Keratinocyte (primary cell): ENCODE measurements around the gene PRELID1. TPM values are rescaled to one million over a fixed set of nuclear protein-coding genes. Genes with fewer than 3 reads are reported as not detected.

Experiments used
- DNase-seq: peaks from one replicate; pipeline ENCODE4 v3.0.0-alpha.2; 2011; ENCODE audit warnings: low read depth, missing footprints, low spot score
- FAIRE-seq: peaks from 2 replicates; lab custom pipeline; 2011; peaks lifted over from hg19 to GRCh38; lab: Jason Lieb, UNC
- H2AFZ ChIP-seq: 2 replicates; pipeline ENCODE4 v1.6.0; 2012; ENCODE audit warnings: low read length, control low read depth, inconsistent platforms; ENCODE audit not compliant: control insufficient read depth
- H3K27ac ChIP-seq: 2 replicates; pipeline ENCODE4 v1.5.1; 2011; ENCODE audit warnings: low read length; ENCODE audit not compliant: control insufficient read depth, insufficient read depth
- H3K27me3 ChIP-seq: 3 replicates; pipeline ENCODE4 v1.6.0; 2011; ENCODE audit warnings: low read length; ENCODE audit not compliant: control insufficient read depth, insufficient read depth; ENCODE audit errors: extremely low read depth
- H3K36me3 ChIP-seq, 2 experiments: 2 replicates in 1 of 2; 3 replicates in 1 of 2; pipeline ENCODE4 v1.5.1; 2011; ENCODE audit warnings: low read length in 2 of 2, mild to moderate bottlenecking in 1 of 2; ENCODE audit not compliant: control insufficient read depth in 2 of 2, insufficient read depth in 2 of 2; ENCODE audit errors: extremely low read depth in 1 of 2
- H3K4me1 ChIP-seq: 3 replicates; pipeline ENCODE4 v1.5.1; 2011; ENCODE audit warnings: low read length; ENCODE audit not compliant: control insufficient read depth, insufficient read depth; ENCODE audit errors: extremely low read depth
- H3K4me2 ChIP-seq: 3 replicates; pipeline ENCODE4 v1.6.0; 2011; ENCODE audit warnings: low read depth, low read length; ENCODE audit not compliant: control insufficient read depth, insufficient read depth; ENCODE audit errors: extremely low read depth
- H3K4me3 ChIP-seq, 3 experiments: fragments of 200-600 bp in 1 of 3; sonication (generic) in 1 of 3; 2 replicates in 2 of 3; 3 replicates in 1 of 3; pipeline ENCODE4 v1.5.1; 2011 to 2016; ENCODE audit warnings: low read length in 3 of 3, mild to moderate bottlenecking in 3 of 3, control low read depth in 2 of 3, inconsistent platforms in 1 of 3, low read depth in 1 of 3, mixed read lengths in 1 of 3, mixed run types in 1 of 3, moderate library complexity in 1 of 3; ENCODE audit not compliant: control insufficient read depth in 2 of 3, insufficient read depth in 2 of 3; ENCODE audit errors: extremely low read depth in 1 of 3
- H3K79me2 ChIP-seq: 2 replicates; pipeline ENCODE4 v1.6.0; 2012; ENCODE audit warnings: low read length; ENCODE audit not compliant: control insufficient read depth, insufficient read depth
- H3K9ac ChIP-seq: 3 replicates; pipeline ENCODE4 v1.6.0; 2011; ENCODE audit warnings: low read length; ENCODE audit not compliant: control insufficient read depth, insufficient read depth; ENCODE audit errors: extremely low read depth
- H3K9me1 ChIP-seq: 3 replicates; pipeline ENCODE4 v1.6.0; 2011; ENCODE audit warnings: low read length; ENCODE audit not compliant: control insufficient read depth, insufficient read depth; ENCODE audit errors: extremely low read depth
- H3K9me3 ChIP-seq: 2 replicates; pipeline ENCODE4 v1.5.1; 2012; ENCODE audit warnings: low read depth, low read length; ENCODE audit not compliant: control insufficient read depth
- H4K20me1 ChIP-seq: 3 replicates; pipeline ENCODE4 v1.6.0; 2011; ENCODE audit warnings: low read length; ENCODE audit not compliant: control insufficient read depth, insufficient read depth; ENCODE audit errors: extremely low read depth
- EZH2 ChIP-seq: IDR thresholded peaks from one replicate; pipeline ENCODE4 v1.6.1; 2012; ENCODE audit warnings: inconsistent platforms, mild to moderate bottlenecking, low read length, moderate library complexity
- dilution Hi-C: fragments of 300-500 bp; cut with MboI; formaldehyde crosslinking; loops from one replicate; pipeline ENCODE4 v1.7.0; 2020; ENCODE audit warnings: low sequenced_read_pairs; ENCODE audit not compliant: extremely low pct_ligation_motif_present
- polyA plus RNA-seq, 5 experiments: library from polyadenylated mRNA; depleted of rRNA in 3 of 5; stranded (reverse) in 3 of 5; stranded (forward) in 1 of 5; unstranded in 1 of 5; fragments of >200 nt; gene quantifications; 1 replicate in 1 of 5; 2 replicates in 3 of 5; 3 replicates in 1 of 5; pipeline versions ENCODE4 v1.2.1 to v1.2.3, GENCODE V29; 2011 to 2012; ENCODE audit warnings: missing spikeins in 2 of 5, low read depth in 1 of 5, low replicate concordance in 1 of 5
- TF ChIP-seq, protein P1 (sequence below), 3 experiments: IDR thresholded peaks in 1 of 3; conservative IDR thresholded peaks in 1 of 3; optimal IDR thresholded peaks in 1 of 3; 2 replicates in 2 of 3; 3 replicates in 1 of 3; pipeline versions ENCODE3 to v1.5.1; 2011; ENCODE audit warnings: low read length in 3 of 3, mild to moderate bottlenecking in 3 of 3, moderate library complexity in 2 of 3, control low read depth in 1 of 3, inconsistent platforms in 1 of 3; ENCODE audit not compliant: insufficient read depth in 2 of 3; ENCODE audit errors: extremely low read depth in 1 of 3

The PRELID1 gene
- polyA plus RNA-seq, 1 donor (not counting 4 experiments of a cell fraction or from before 2014, with no cell fraction given): 245 TPM

DNA sequence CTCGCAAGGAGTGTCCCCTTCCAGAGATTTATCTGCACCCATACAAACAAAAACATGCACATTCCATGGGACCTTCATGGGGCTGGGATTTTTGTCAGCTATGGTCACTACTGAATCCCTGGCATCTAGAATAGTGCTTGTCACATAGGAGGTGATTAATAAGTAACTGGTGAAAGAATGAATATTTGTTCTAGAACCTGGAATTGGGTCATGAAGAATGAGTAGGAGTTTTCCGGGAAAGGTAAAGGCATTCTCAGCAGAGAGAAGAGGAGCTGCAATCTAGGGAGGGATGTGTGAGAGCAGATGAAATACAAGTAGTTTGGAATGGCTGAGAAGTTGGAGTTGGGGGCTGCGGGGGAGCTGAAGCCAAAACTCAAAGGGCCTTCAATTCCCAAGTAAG lies 50.7 kb downstream of the PRELID1 start:
- H3K4me2 ChIP-seq: no peak overlapping the region
- no peak for TF ChIP-seq EZH2
- TF ChIP-seq, protein P1, sequence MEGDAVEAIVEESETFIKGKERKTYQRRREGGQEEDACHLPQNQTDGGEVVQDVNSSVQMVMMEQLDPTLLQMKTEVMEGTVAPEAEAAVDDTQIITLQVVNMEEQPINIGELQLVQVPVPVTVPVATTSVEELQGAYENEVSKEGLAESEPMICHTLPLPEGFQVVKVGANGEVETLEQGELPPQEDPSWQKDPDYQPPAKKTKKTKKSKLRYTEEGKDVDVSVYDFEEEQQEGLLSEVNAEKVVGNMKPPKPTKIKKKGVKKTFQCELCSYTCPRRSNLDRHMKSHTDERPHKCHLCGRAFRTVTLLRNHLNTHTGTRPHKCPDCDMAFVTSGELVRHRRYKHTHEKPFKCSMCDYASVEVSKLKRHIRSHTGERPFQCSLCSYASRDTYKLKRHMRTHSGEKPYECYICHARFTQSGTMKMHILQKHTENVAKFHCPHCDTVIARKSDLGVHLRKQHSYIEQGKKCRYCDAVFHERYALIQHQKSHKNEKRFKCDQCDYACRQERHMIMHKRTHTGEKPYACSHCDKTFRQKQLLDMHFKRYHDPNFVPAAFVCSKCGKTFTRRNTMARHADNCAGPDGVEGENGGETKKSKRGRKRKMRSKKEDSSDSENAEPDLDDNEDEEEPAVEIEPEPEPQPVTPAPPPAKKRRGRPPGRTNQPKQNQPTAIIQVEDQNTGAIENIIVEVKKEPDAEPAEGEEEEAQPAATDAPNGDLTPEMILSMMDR (optimal IDR thresholded peaks at IDR 0.05 in 1 of 3, IDR thresholded peaks at IDR 0.05 in 1 of 3, conservative IDR thresholded peaks at IDR 0.05 in 1 of 3; ENCODE audit: extremely low read depth in 1 of 3, insufficient read depth in 2 of 3, low read length in 3 of 3): no peak
- dilution Hi-C loops: no loop called here

DNA sequence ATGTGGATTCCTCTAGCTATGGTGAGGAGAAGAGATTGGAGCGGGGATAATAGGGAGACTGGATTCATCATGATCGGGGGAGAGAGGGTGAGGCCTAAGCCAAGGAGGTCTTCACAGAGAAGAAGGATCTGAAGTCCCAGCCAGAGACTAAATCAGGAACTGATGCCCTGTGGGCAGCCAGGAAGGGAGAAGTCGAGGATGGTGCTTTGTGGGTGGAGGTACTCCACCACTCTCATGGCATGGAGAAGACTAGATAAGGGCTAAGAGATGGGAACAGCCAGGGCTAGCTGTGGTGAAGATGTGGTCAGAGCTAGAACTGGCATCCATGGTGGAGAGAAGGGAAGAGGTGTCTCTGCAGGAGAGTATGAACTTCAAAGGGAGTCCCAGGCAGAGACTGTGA lies 51.1 kb downstream of the PRELID1 start:
- FAIRE-seq (no peak), DNase-seq (no peak)
- peaks cover 17% of the 10 kb centered on the region for H3K79me2 ChIP-seq
- H3K27me3 ChIP-seq: no peaks in the 10 kb centered on the region
- H3K4me1 ChIP-seq: peaks cover 37% of the 10 kb centered on the region
- dilution Hi-C loops: no loop called here
- H3K9me1 ChIP-seq: no peaks in the 10 kb centered on the region
- TF ChIP-seq, protein P1 (optimal IDR thresholded peaks at IDR 0.05 in 1 of 3, IDR thresholded peaks at IDR 0.05 in 1 of 3, conservative IDR thresholded peaks at IDR 0.05 in 1 of 3; ENCODE audit: extremely low read depth in 1 of 3, insufficient read depth in 2 of 3, low read length in 3 of 3): no peak
- no peak for TF ChIP-seq EZH2
- no peak overlapping the region for H3K4me2 ChIP-seq
- H3K27ac ChIP-seq: no peak overlapping the region
- no peaks in the 10 kb centered on the region for H4K20me1 ChIP-seq
- H2AFZ ChIP-seq: no peak overlapping the region
- H3K4me3 ChIP-seq: no peak overlapping the region
- no peak overlapping the region for H3K9ac ChIP-seq
- H3K9me3 ChIP-seq: no peaks in the 10 kb centered on the region
- H3K36me3 ChIP-seq: peaks cover 0 to 6% of the 10 kb centered on the region in 2 experiments

More for the DNA sequence above, 50.7 kb downstream of the PRELID1 start:
- H3K4me3 ChIP-seq: no peak overlapping the region
- no peak overlapping the region for H3K9ac ChIP-seq
- H4K20me1 ChIP-seq: no peaks in the 10 kb centered on the region
- no peak overlapping the region for H2AFZ ChIP-seq
- peaks cover 41% of the 10 kb centered on the region for H3K4me1 ChIP-seq
- H3K27ac ChIP-seq: no peak overlapping the region
- no peaks in the 10 kb centered on the region for H3K9me3 ChIP-seq
- H3K27me3 ChIP-seq: no peaks in the 10 kb centered on the region
- DNase-seq (no peak), FAIRE-seq (no peak)
- H3K9me1 ChIP-seq: no peaks in the 10 kb centered on the region
- peaks cover 21% of the 10 kb centered on the region for H3K79me2 ChIP-seq
- H3K36me3 ChIP-seq: peaks cover 1 to 9% of the 10 kb centered on the region in 2 experiments
